Breast epithelium (tissue), 4 donors: Measurements from ENCODE around the gene C10orf62. TPM values are rescaled to one million over a fixed set of nuclear protein-coding genes. Genes with fewer than 3 reads are reported as not detected.

Experiments
- DNase-seq, 2 donors: peaks; one replicate each; pipeline ENCODE4 v3.0.0-alpha.2; 2019; ENCODE audit warnings: low spot score in 2 of 2
- H3K27ac ChIP-seq, 2 donors: fragments of 200-600 bp; sonication (generic) in 1 of 2; one replicate each; pipeline ENCODE4 v1.5.1; 2016 to 2019; ENCODE audit warnings: mild to moderate bottlenecking in 1 of 2
- H3K27me3 ChIP-seq, 2 donors: fragments of 200-600 bp; sonication (generic) in 1 of 2; one replicate each; pipeline versions ENCODE4 v1.5.1 to v1.6.0; 2017 to 2019; ENCODE audit warnings: control low read depth in 1 of 2, mild to moderate bottlenecking in 1 of 2
- H3K36me3 ChIP-seq: fragments of 200-600 bp; one replicate; pipeline ENCODE4 v1.5.1; 2019
- H3K4me1 ChIP-seq, 2 donors: fragments of 200-600 bp; sonication (generic); one replicate each; pipeline ENCODE4 v1.5.1; 2016 to 2019; ENCODE audit warnings: control low read depth in 1 of 2
- H3K4me3 ChIP-seq, 3 donors: fragments of 200-600 bp; sonication (generic); 1 replicate in 2 of 3; 2 replicates in 1 of 3; pipeline ENCODE4 v1.5.1; 2016 to 2019; ENCODE audit warnings: mild to moderate bottlenecking in 3 of 3, moderate library complexity in 2 of 3
- H3K9me3 ChIP-seq, 2 donors: fragments of 200-600 bp; sonication (generic) in 1 of 2; one replicate each; pipeline ENCODE4 v1.5.1; 2016 to 2019; ENCODE audit warnings: control low read depth in 1 of 2
- CTCF ChIP-seq, 3 donors: fragments of 450-650 bp; IDR thresholded peaks; one replicate each; pipeline ENCODE4 v1.5.1; 2016 to 2017; ENCODE audit warnings: antibody characterized with exemption in 3 of 3, mild to moderate bottlenecking in 3 of 3, moderate library complexity in 3 of 3
- POLR2A ChIP-seq: fragments of 450-650 bp; IDR thresholded peaks from one replicate; pipeline ENCODE4 v1.6.1; 2016; ENCODE audit warnings: antibody characterized with exemption, mild to moderate bottlenecking, moderate library complexity
- POLR2AphosphoS5 ChIP-seq, 3 donors: sonication (generic); formaldehyde crosslinking; IDR thresholded peaks; one replicate each; pipeline ENCODE4 v1.6.1; 2017; ENCODE audit warnings: antibody characterized with exemption in 3 of 3
- intact Hi-C: fragments of 100-400 bp; cut with DNase I; formaldehyde crosslinking; loops from one replicate; pipeline ENCODE4 v1.15.1; 2023; ENCODE audit warnings: low total_unique reads
- total RNA-seq, 3 donors: library from RNA; depleted of rRNA; stranded (reverse); fragments of >200 nt; gene quantifications; one replicate each; pipeline ENCODE4 v1.1.0, GENCODE V29; 2016

Gene C10orf62, protein sequence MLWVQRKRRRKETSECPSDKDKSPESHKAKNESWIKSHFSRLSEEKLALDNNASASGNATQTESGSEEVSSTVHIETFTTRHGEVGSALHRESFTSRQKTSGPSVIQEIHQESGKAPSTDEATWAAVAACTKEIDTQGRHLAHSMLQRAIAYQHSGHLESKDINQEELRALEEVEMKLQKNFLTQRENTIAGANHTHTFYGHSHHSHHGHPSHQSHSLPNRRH
- under 1 TPM in 2 of 3 donors, not detected in 1; 0.32 to 0.33 TPM for total RNA-seq

DNA sequence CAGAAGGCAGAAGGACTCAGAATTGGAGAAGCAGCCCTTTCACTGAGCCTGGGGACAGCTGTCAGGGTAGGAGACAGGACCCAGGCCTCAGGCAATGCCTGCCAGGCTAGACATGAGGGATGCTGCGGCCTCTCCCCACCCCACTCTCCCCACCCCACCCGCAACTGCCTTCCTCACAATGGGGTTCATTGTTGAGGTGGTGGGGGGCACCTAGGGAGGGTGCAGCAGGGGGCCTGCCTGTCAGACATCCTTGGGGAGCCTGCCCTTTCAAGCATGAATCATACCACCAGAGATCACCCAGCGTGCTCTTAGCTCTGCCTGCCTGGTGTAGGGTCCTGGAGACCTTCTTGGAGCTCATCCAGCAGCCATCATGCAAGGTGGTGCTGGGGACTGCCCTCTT is at the start of gene C10orf62:
TSS of gene C10orf62 (plus strand) at position 243 of the 400 bp plus-strand sequence. CDS start 177 bp downstream, outside the sequence.
- Histone ChIP-seq H3K9me3 (no peaks in the 10 kb centered on the region), H3K27me3 (no peaks in the 10 kb centered on the region), H3K27ac (no peak within 1 kb of the TSS), H3K4me3 (no peak within 1 kb of the TSS), H3K4me1 (no peaks in the 10 kb centered on the region), H3K36me3 (no peaks in the 10 kb centered on the region)
- TF ChIP-seq POLR2AphosphoS5 (IDR thresholded peaks at IDR 0.05) (no peak), CTCF (IDR thresholded peaks at IDR 0.05) (no peak), POLR2A (no peak)
- intact Hi-C loops, result no loop called here
- DNase-seq, result no peak

GRCh38 chr10:97540669-97541500 is 48.6 kb upstream of the C10orf62 start:
- no peak overlapping the region for H3K4me3 ChIP-seq
- peak overlapping the region; percentile 83 to 95 for H3K27ac ChIP-seq
- no peaks in the 10 kb centered on the region for H3K36me3 ChIP-seq
- peaks cover 14 to 23% of the 10 kb centered on the region in 2 donors for H3K4me1 ChIP-seq
- intact Hi-C loops, result loop anchor here (10.0 kb wide), 1 partner anchor 76 kb away; no protein-coding TSS in a partner anchor
- no peak for DNase-seq
- no peaks in the 10 kb centered on the region for H3K9me3 ChIP-seq
- no peak for TF ChIP-seq POLR2AphosphoS5 (IDR thresholded peaks at IDR 0.05)
- TF ChIP-seq POLR2A, result no peak
- TF ChIP-seq CTCF (IDR thresholded peaks at IDR 0.05), result no peak
- H3K27me3 ChIP-seq, result no peaks in the 10 kb centered on the region

DNA sequence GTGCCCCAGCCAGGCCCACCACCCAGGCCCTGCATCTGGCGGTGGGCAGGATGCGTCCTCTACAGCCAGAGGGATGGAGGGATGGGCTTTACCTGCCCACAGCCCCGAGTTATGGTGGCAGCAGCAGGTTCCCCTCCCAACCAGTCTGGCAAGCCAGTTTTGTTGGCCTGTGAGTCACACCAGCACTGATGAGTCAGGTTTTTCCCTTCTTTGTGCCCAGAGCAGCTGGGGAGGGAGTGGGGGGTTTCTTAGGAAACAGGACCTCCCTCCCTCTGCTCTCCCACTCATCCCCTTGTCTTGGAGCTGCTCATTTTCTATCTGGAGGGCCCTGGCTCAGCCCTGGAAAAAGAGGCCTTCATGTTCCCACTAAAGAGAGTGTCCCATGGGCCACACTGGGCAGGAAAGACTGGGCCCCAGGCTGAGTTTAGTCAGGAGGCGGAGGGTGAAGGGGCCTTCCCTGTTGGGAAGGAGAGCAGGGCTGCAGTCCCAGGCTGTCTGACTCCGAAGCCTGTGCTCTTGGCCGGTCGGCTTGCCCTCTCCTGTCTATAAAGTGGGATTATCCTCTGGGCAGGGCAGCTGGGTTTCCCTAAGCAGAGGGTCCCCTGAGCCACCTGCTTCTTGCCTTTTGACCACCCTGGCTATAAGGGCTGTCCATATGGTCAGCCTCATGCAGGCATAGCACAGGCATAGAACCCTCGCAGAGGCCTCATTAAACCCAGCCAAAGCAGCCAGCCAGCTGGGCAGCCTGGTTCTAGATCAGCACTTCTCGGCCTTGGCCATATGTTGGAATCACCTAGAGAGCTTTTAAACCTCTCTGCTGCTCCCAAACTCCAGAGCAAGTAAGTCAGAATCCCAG is 47.1 kb upstream of the C10orf62 start:
- H3K4me3 ChIP-seq, result peak overlapping the region in 1 of 3 donors; percentile 29
- H3K36me3 ChIP-seq, result no peaks in the 10 kb centered on the region
- H3K27me3 ChIP-seq, result no peaks in the 10 kb centered on the region
- peak in 2 of 3 donors; percentile 52 to 76 for TF ChIP-seq POLR2AphosphoS5 (IDR thresholded peaks at IDR 0.05)
- TF ChIP-seq CTCF (IDR thresholded peaks at IDR 0.05), result no peak
- intact Hi-C loops, result loop anchor here (10.0 kb wide), 1 partner anchor 78 kb away; no protein-coding TSS in a partner anchor
- peak; percentile 64 to 74 for DNase-seq
- no peaks in the 10 kb centered on the region for H3K9me3 ChIP-seq
- H3K27ac ChIP-seq, result peak overlapping the region; percentile 95 to 98
- peaks cover 14 to 23% of the 10 kb centered on the region in 2 donors for H3K4me1 ChIP-seq

- H3K4me1 ChIP-seq, result peaks cover 14 to 23% of the 10 kb centered on the region in 2 donors
- H3K27ac ChIP-seq, result peak overlapping the region; percentile 95 to 98
- H3K36me3 ChIP-seq, result no peaks in the 10 kb centered on the region
- H3K9me3 ChIP-seq, result no peaks in the 10 kb centered on the region
- H3K4me3 ChIP-seq, result peak overlapping the region in 1 of 3 donors; percentile 29
- TF ChIP-seq POLR2AphosphoS5 (IDR thresholded peaks at IDR 0.05), result peak; percentile 20 to 89 (median 69)
- no peak for TF ChIP-seq CTCF (IDR thresholded peaks at IDR 0.05)
- TF ChIP-seq POLR2A, result no peak
- intact Hi-C loops, result loop anchor here (10.0 kb wide), 1 partner anchor 78 kb away; no protein-coding TSS in a partner anchor
- H3K27me3 ChIP-seq, result no peaks in the 10 kb centered on the region
- DNase-seq, result peak; percentile 63 to 85
Observed at GRCh38 chr10:97543025-97543546, 46.4 kb upstream of the C10orf62 start.
